HG03520 (cell line): ENCODE data around the gene UGDH.
"Not testable (repeated sequence)": the region's sequence is repeated elsewhere in the genome, so short reads cannot be mapped to it uniquely, and the experiment has no call there.

Source experiments
- ATAC-seq: cut with Tn5 transposase; IDR thresholded peaks from one replicate; pipeline ENCODE4 v1.9.1; 2021; ENCODE audit warnings: mild to moderate bottlenecking, moderate library complexity; ENCODE audit not compliant: unreplicated experiment

Gene UGDH

GRCh38 chr4:39529534-39529933, 2.3 kb upstream of the UGDH start:
- ATAC-seq = no peak

GRCh38 chr4:39528061-39528465, 824 bp upstream of the UGDH start:
- ATAC-seq = no peak

GRCh38 chr4:39526765-39527295, 409 bp downstream of the UGDH start:
- ATAC-seq = no peak

- ATAC-seq = no peak
These were observed 1.2 kb downstream of the UGDH start for GRCh38 chr4:39525822-39526690.

- no peak for ATAC-seq
These were observed 2.9 kb downstream of the UGDH start for GRCh38 chr4:39524161-39524957.

- no peak for ATAC-seq
These were observed 5.2 kb downstream of the UGDH start for GRCh38 chr4:39522068-39522467.

GRCh38 chr4:39521253-39521919, 5.9 kb downstream of the UGDH start:
- no peak for ATAC-seq

GRCh38 chr4:39518484-39518883, 8.8 kb downstream of the UGDH start:
- ATAC-seq = no peak

GRCh38 chr4:39516407-39516966, 10.8 kb downstream of the UGDH start:
- ATAC-seq = no peak

GRCh38 chr4:39515669-39516401, 11.4 kb downstream of the UGDH start:
- ATAC-seq = not testable (repeated sequence)

- ATAC-seq = no peak
These were observed 12.3 kb downstream of the UGDH start for GRCh38 chr4:39514888-39515401.

GRCh38 chr4:39514266-39514665, 13.0 kb downstream of the UGDH start:
- not testable (repeated sequence) for ATAC-seq

- no peak for ATAC-seq
These were observed 16.8 kb downstream of the UGDH start for GRCh38 chr4:39510348-39510929.

GRCh38 chr4:39505581-39505980, 21.7 kb downstream of the UGDH start:
- no peak for ATAC-seq

GRCh38 chr4:39504538-39504937, 22.7 kb downstream of the UGDH start:
- no peak for ATAC-seq

GRCh38 chr4:39502664-39503035, 24.6 kb downstream of the UGDH start:
- not testable (repeated sequence) for ATAC-seq

- ATAC-seq = no peak
These were observed 25.1 kb downstream of the UGDH start for GRCh38 chr4:39502019-39502663.

- ATAC-seq = no peak
These were observed 28.6 kb downstream of the UGDH start for GRCh38 chr4:39498727-39499020.
